H9 (cell line): ENCODE measurements around the gene IL12A. TPM values are rescaled to one million over a fixed set of nuclear protein-coding genes. Genes with fewer than 3 reads are reported as not detected.

Experiments used
- DNase-seq: peaks from one replicate; pipeline ENCODE4 v3.0.0-alpha.2; 2017
- H2AFZ ChIP-seq: one replicate; pipeline ENCODE4 v1.6.1; 2013; ENCODE audit warnings: mild to moderate bottlenecking, low read length, control low read depth, moderate library complexity
- H2AK5ac ChIP-seq: 2 replicates; pipeline ENCODE4 v1.6.1; 2013; ENCODE audit warnings: low read length, control low read depth, mixed read lengths; ENCODE audit not compliant: insufficient read length
- H2BK120ac ChIP-seq: one replicate; pipeline ENCODE4 v1.6.1; 2013; ENCODE audit warnings: low read depth, mild to moderate bottlenecking, low read length, control low read depth, inconsistent platforms; ENCODE audit not compliant: poor library complexity, severe bottlenecking
- H2BK12ac ChIP-seq: 2 replicates; pipeline ENCODE4 v1.6.1; 2013; ENCODE audit warnings: low read length, control low read depth, mixed read lengths, low read depth; ENCODE audit not compliant: insufficient read length
- H2BK15ac ChIP-seq: 2 replicates; pipeline ENCODE4 v1.6.1; 2013; ENCODE audit warnings: low read depth, low read length, control low read depth
- H2BK20ac ChIP-seq: one replicate; pipeline ENCODE4 v1.6.1; 2013; ENCODE audit warnings: low read depth, mild to moderate bottlenecking, low read length, control low read depth, inconsistent platforms; ENCODE audit not compliant: poor library complexity, severe bottlenecking
- H2BK5ac ChIP-seq: 2 replicates; pipeline ENCODE4 v1.6.1; 2013; ENCODE audit warnings: low read length, control low read depth, mixed read lengths; ENCODE audit not compliant: insufficient read length
- H3K14ac ChIP-seq: 2 replicates; pipeline ENCODE4 v1.6.1; 2013; ENCODE audit warnings: low read length, control low read depth; ENCODE audit not compliant: insufficient read depth
- H3K18ac ChIP-seq: 2 replicates; pipeline ENCODE4 v1.6.1; 2013; ENCODE audit warnings: low read depth, mild to moderate bottlenecking, mixed read lengths, low read length, control low read depth; ENCODE audit not compliant: insufficient read length
- H3K23ac ChIP-seq: 2 replicates; pipeline ENCODE4 v1.6.1; 2013; ENCODE audit warnings: low read length, control low read depth, mixed read lengths, low read depth; ENCODE audit not compliant: insufficient read length
- H3K23me2 ChIP-seq: 2 replicates; pipeline ENCODE4 v1.6.1; 2013; ENCODE audit warnings: low read depth, mild to moderate bottlenecking, mixed read lengths, low read length, control low read depth; ENCODE audit not compliant: insufficient read length, poor library complexity, severe bottlenecking
- H3K27ac ChIP-seq: 2 replicates; pipeline ENCODE4 v1.5.1; 2013; ENCODE audit warnings: low read length, control low read depth, mixed read lengths, low read depth; ENCODE audit not compliant: insufficient read length
- H3K27me3 ChIP-seq: 2 replicates; pipeline ENCODE4 v1.6.1; 2013; ENCODE audit warnings: low read length, control low read depth, inconsistent platforms; ENCODE audit not compliant: insufficient read depth
- H3K4ac ChIP-seq: 2 replicates; pipeline ENCODE4 v1.6.1; 2013; ENCODE audit warnings: low read depth, mild to moderate bottlenecking, control low read depth, inconsistent platforms, low read length, moderate library complexity
- H3K4me1 ChIP-seq: 2 replicates; pipeline ENCODE4 v1.6.1; 2013; ENCODE audit warnings: low read length, control low read depth, inconsistent platforms; ENCODE audit not compliant: insufficient read depth
- H3K4me2 ChIP-seq: 2 replicates; pipeline ENCODE4 v1.6.1; 2013; ENCODE audit warnings: low read length, control low read depth, mixed read lengths; ENCODE audit not compliant: insufficient read length, insufficient read depth
- H3K56ac ChIP-seq: 2 replicates; pipeline ENCODE4 v1.6.1; 2013; ENCODE audit warnings: low read depth, mild to moderate bottlenecking, mixed read lengths, low read length, control low read depth; ENCODE audit not compliant: insufficient read length
- H3K79me1 ChIP-seq: 2 replicates; pipeline ENCODE4 v1.6.1; 2013; ENCODE audit warnings: low read depth, mild to moderate bottlenecking, moderate library complexity, low read length, control low read depth, inconsistent platforms; ENCODE audit not compliant: insufficient read depth, poor library complexity, severe bottlenecking
- H3K79me2 ChIP-seq: 2 replicates; pipeline ENCODE4 v1.6.1; 2013; ENCODE audit warnings: low read length, control low read depth, inconsistent platforms; ENCODE audit not compliant: insufficient read depth
- H3K9ac ChIP-seq: 2 replicates; pipeline ENCODE4 v1.6.1; 2013; ENCODE audit warnings: low read length, control low read depth, mixed read lengths; ENCODE audit not compliant: insufficient read length; ENCODE audit errors: extremely low read depth
- H3K9me3 ChIP-seq: one replicate; pipeline ENCODE4 v1.6.1; 2013; ENCODE audit warnings: low read depth, low read length, inconsistent platforms; ENCODE audit not compliant: control insufficient read depth
- H3T11ph ChIP-seq: one replicate; pipeline ENCODE4 v1.6.1; 2013; ENCODE audit warnings: mild to moderate bottlenecking, low read length, control low read depth, inconsistent platforms
- H4K20me1 ChIP-seq: one replicate; pipeline ENCODE4 v1.6.1; 2013; ENCODE audit not compliant: control insufficient read depth, insufficient read length, insufficient read depth
- H4K5ac ChIP-seq: 2 replicates; pipeline ENCODE4 v1.6.1; 2013; ENCODE audit warnings: low read depth, mild to moderate bottlenecking, mixed read lengths, low read length, control low read depth; ENCODE audit not compliant: insufficient read length
- H4K8ac ChIP-seq: replicated peaks from 2 replicates; pipeline ENCODE4 v1.6.1; 2013; ENCODE audit warnings: low read length, control low read depth, mixed read lengths, low read depth; ENCODE audit not compliant: insufficient read length
- H4K91ac ChIP-seq: 2 replicates; pipeline ENCODE4 v1.6.1; 2013; ENCODE audit warnings: low read depth, mild to moderate bottlenecking, moderate library complexity, mixed read lengths, low read length, control low read depth; ENCODE audit not compliant: insufficient read length
- H3K27ac Mint-ChIP-seq, 3 experiments: 2 replicates in 2 of 3; 3 replicates in 1 of 3; pipeline ENCODE4 v1.8.0; 2020 to 2021; ENCODE audit warnings: mixed read lengths in 3 of 3, mild to moderate bottlenecking in 1 of 3, moderate library complexity in 1 of 3
- H3K27me3 Mint-ChIP-seq: 2 replicates; pipeline ENCODE4 v1.8.0; 2021; ENCODE audit warnings: low read depth, mild to moderate bottlenecking, moderate library complexity, mixed read lengths
- H3K36me3 Mint-ChIP-seq, 3 experiments: 2 replicates in 2 of 3; 3 replicates in 1 of 3; pipeline ENCODE4 v1.8.0; 2020 to 2021; ENCODE audit warnings: low read depth in 3 of 3, mixed read lengths in 3 of 3; ENCODE audit not compliant: insufficient read depth in 1 of 3
- H3K4me1 Mint-ChIP-seq, 2 experiments: 2 replicates each; pipeline ENCODE4 v1.8.0; 2020; ENCODE audit warnings: mixed read lengths in 2 of 2
- H3K4me3 Mint-ChIP-seq, 2 experiments: 2 replicates in 1 of 2; 3 replicates in 1 of 2; pipeline ENCODE4 v1.8.0; 2020 to 2021; ENCODE audit warnings: mild to moderate bottlenecking in 2 of 2, mixed read lengths in 2 of 2, moderate library complexity in 1 of 2
- H3K9me3 Mint-ChIP-seq, 2 experiments: 2 replicates in 1 of 2; 3 replicates in 1 of 2; pipeline ENCODE4 v1.8.0; 2020; ENCODE audit warnings: mild to moderate bottlenecking in 2 of 2, mixed read lengths in 2 of 2, moderate library complexity in 1 of 2
- WGBS: extraction: QIAGEN DNeasy Blood & Tissue Kit; methylation state at CpG from one replicate; pipeline ENCODE4 v1.1.7; 2013; ENCODE audit warnings: missing lambda C conversion rate, low lambda C conversion rate, mixed read lengths; ENCODE audit not compliant: insufficient read length; ENCODE audit errors: extremely low coverage; 5-methylcytosine and 5-hydroxymethylcytosine counted together
- total RNA-seq: library from RNA; stranded (reverse); gene quantifications from 2 replicates; pipeline ENCODE4 v1.2.1, GENCODE V29; 2021
- TF ChIP-seq, protein P1 (sequence below): fragments of 200-600 bp; sonication (generic); conservative IDR thresholded peaks from 3 replicates; pipeline ENCODE4 v1.8.0; 2021; ENCODE audit warnings: antibody characterized with exemption, mild to moderate bottlenecking

The IL12A gene
- total RNA-seq, 1 experiment from 2014 or later: 0.50 TPM

DNA sequence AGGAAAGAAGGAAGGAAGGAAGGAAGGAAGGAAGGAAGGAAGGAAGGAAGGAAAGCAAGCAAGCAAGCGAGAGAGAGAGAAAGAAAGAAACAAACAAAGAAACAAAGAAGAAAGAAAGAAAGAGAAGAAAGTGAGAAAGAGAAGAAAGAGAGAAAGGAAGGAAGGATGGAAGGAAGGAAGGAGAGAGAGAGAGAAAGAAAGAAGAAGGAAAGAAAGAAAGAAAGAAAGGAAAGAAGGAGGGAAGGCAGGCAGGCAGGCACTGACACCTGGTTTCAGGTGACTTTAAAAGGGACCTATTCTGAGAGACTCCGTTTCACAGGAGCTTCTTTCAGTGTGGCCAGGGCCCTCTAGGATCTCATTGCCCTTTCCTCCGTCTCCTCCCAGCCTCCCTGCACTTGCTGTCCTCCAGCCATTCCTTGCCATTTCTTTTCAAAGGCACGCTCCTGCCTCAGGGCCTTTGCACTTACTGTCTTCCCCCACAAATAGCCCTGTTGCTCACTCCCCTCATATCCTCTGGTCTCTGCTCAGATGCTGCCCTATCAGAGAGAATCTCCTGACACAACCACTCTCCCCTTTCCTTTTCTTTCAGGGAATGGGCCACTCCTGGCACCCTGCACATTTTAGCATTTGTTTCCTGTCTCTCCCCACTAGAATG lies 31.5 kb downstream of the IL12A start:
- no peak overlapping the region for H3K4ac ChIP-seq
- WGBS: no CpG with 5 or more reads among the region's 4 CpGs
- H3K18ac ChIP-seq: no peak overlapping the region
- Mint-ChIP-seq H3K27ac (no peak overlapping the region; a peak in 1 of 7 replicates), H3K36me3 (no peaks in the 10 kb centered on the region), H3K4me3 (no peak overlapping the region), H3K9me3 (no peaks in the 10 kb centered on the region; a peak in 1 of 5 replicates), H3K27me3 (peaks cover 11% of the 10 kb centered on the region), H3K4me1 (no peaks in the 10 kb centered on the region)
- no peak overlapping the region for H2BK20ac ChIP-seq
- no peak overlapping the region for H3K9ac ChIP-seq
- no peak overlapping the region for H3K27ac ChIP-seq
- no peaks in the 10 kb centered on the region for H4K20me1 ChIP-seq
- no peak overlapping the region; the same call in 1 of the 2 replicates for H3K14ac ChIP-seq
- no peak overlapping the region for H2BK5ac ChIP-seq
- no peak overlapping the region for H3K4me2 ChIP-seq
- no peak overlapping the region for H3K56ac ChIP-seq
- H3K27me3 ChIP-seq: no peaks in the 10 kb centered on the region
- H2BK12ac ChIP-seq: no peak overlapping the region
- H3K4me1 ChIP-seq: no peaks in the 10 kb centered on the region
- no peak overlapping the region for H2AK5ac ChIP-seq
- no peak overlapping the region for H2BK15ac ChIP-seq
- no peak overlapping the region for H4K8ac ChIP-seq
- no peak overlapping the region for H2AFZ ChIP-seq
- no peak overlapping the region for H2BK120ac ChIP-seq
- TF ChIP-seq, protein P1, sequence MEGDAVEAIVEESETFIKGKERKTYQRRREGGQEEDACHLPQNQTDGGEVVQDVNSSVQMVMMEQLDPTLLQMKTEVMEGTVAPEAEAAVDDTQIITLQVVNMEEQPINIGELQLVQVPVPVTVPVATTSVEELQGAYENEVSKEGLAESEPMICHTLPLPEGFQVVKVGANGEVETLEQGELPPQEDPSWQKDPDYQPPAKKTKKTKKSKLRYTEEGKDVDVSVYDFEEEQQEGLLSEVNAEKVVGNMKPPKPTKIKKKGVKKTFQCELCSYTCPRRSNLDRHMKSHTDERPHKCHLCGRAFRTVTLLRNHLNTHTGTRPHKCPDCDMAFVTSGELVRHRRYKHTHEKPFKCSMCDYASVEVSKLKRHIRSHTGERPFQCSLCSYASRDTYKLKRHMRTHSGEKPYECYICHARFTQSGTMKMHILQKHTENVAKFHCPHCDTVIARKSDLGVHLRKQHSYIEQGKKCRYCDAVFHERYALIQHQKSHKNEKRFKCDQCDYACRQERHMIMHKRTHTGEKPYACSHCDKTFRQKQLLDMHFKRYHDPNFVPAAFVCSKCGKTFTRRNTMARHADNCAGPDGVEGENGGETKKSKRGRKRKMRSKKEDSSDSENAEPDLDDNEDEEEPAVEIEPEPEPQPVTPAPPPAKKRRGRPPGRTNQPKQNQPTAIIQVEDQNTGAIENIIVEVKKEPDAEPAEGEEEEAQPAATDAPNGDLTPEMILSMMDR: no peak
- H3K23me2 ChIP-seq: no peaks in the 10 kb centered on the region
- H3K23ac ChIP-seq: no peak overlapping the region
- no peaks in the 10 kb centered on the region for H3K9me3 ChIP-seq
- no peak overlapping the region for H4K91ac ChIP-seq
- DNase-seq: no peak
- H3T11ph ChIP-seq: no peak overlapping the region
- H3K79me2 ChIP-seq: no peaks in the 10 kb centered on the region
- no peak overlapping the region for H4K5ac ChIP-seq
- no peaks in the 10 kb centered on the region for H3K79me1 ChIP-seq
